Coronary artery (tissue), 2 donors: ENCODE measurements around the gene ATP5PD.
A peak's percentile ranks its signal among the peaks of the same experiment; 100 is the strongest.

ENCODE experiments used
- DNase-seq: peaks from one replicate; pipeline ENCODE4 v3.0.0-alpha.2; 2017; ENCODE audit warnings: low spot score
- H3K27ac ChIP-seq, 2 donors: fragments of 200-600 bp; sonication (generic); one replicate each; pipeline ENCODE4 v1.5.1; 2016 to 2019
- H3K4me3 ChIP-seq: fragments of 200-600 bp; sonication (generic); 2 replicates; pipeline ENCODE4 v1.5.1; 2016; ENCODE audit warnings: mild to moderate bottlenecking, moderate library complexity
- TF ChIP-seq, protein P1 (sequence below): fragments of 200-600 bp; sonication (generic); IDR thresholded peaks from one replicate; pipeline ENCODE4 v1.5.1; 2019; ENCODE audit warnings: antibody characterized with exemption

The ATP5PD gene

DNA sequence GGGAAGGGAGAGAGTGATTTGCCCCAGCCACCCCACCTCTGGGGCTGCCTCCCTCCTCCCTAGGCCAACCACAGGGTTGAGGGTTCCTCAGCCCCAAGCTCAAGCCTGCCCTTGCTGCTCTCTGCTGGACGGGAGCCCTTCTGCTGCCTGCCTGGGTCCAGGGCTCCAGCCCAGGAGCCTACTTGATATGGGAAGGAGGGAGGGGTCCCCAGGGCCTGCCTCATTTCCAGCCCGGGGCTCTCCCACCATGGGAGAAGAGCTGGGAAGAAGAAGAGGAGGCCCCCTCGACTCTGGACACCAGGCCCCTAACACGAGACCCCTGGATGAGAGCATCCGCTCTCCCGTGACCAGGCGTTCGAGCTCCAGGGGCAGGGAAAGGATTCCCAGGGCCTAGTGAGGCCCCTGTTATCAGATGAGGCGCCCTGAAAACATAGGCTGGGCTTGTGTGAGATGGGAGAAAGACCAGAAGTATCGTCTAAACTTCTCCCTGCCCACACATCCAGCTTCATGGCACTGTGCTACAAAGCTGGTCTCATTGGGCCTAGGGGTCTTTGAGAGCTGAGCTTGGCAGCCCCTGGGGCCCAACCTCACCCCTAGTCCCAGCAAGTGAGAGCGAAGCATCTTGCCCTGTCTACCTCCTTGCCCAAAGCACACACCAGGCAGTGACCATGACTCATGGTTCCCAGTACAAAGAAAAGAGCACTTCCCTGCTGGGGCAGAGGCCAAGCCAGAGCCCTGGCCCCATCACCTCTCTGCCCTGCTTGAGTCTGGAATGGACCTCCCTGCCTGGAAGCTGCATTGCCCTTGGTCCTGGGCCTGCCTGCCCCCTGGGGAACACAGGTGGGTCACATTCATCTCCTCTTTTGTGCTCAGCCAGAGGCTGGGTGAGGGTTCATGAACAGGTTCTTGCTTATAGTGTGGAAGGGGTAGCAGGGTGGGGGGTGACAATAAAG is 42.0 kb upstream of the ATP5PD start:
- H3K4me3 ChIP-seq: peak overlapping the region; percentile 72
- peak overlapping the region; percentile 51 to 82 for H3K27ac ChIP-seq
- DNase-seq: no peak
- TF ChIP-seq, protein P1, sequence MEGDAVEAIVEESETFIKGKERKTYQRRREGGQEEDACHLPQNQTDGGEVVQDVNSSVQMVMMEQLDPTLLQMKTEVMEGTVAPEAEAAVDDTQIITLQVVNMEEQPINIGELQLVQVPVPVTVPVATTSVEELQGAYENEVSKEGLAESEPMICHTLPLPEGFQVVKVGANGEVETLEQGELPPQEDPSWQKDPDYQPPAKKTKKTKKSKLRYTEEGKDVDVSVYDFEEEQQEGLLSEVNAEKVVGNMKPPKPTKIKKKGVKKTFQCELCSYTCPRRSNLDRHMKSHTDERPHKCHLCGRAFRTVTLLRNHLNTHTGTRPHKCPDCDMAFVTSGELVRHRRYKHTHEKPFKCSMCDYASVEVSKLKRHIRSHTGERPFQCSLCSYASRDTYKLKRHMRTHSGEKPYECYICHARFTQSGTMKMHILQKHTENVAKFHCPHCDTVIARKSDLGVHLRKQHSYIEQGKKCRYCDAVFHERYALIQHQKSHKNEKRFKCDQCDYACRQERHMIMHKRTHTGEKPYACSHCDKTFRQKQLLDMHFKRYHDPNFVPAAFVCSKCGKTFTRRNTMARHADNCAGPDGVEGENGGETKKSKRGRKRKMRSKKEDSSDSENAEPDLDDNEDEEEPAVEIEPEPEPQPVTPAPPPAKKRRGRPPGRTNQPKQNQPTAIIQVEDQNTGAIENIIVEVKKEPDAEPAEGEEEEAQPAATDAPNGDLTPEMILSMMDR: no peak

DNA sequence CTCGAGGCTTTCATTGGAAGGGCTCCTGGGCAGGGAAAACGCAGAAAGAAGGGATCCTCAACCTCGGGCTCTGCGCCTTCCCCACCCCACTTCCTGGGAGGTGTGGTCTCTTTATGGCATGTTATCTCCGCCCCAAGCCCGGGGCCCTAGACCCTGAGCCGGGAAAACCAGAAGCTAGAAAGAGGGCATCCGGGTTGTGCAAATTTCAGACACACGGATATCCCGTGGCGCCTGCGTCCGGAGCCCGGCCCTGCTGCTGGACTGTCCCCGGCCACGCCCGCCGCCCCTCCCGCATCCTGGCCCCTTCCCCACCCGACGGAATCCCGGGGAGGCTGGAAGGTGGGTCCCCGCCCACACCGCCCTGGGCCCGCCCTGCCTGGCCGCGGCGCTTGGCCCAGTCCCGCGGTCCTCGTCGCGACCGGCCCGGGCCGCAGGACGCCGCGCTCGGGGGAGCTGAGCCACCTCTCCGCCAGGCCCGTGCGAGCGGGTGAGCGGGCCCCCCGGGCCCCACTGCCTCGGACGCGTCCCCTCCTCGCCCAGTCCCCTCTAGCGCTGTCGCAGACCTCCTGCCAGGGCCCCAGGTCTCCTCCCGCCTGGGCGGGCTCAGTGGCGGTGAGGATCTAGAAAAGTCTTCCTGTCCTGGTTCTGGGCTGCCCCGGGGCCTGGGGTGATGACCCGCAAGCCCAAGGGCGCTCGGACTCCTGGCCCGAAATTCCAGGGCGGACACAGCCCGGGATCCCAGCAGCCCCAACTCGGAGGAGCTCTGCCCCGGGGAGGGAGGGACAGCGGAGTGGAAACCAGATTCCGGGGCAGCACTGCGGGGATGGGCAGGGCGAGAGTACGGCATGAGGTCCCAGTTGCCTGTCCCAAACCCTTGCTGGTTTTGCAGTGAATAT is 41.0 kb upstream of the ATP5PD start, which contains the start of gene SLC16A5:
Gene SLC16A5, plus strand, starts transcription at position 397 of the 896 bp plus-strand sequence. CDS start 5,683 bp downstream, outside the sequence.
- peak; percentile 81 for DNase-seq
- Histone ChIP-seq H3K4me3 (peak within 1 kb of the TSS; percentile 72), H3K27ac (peak within 1 kb of the TSS; percentile 51 to 82)
- TF ChIP-seq, protein P1: no peak

DNA sequence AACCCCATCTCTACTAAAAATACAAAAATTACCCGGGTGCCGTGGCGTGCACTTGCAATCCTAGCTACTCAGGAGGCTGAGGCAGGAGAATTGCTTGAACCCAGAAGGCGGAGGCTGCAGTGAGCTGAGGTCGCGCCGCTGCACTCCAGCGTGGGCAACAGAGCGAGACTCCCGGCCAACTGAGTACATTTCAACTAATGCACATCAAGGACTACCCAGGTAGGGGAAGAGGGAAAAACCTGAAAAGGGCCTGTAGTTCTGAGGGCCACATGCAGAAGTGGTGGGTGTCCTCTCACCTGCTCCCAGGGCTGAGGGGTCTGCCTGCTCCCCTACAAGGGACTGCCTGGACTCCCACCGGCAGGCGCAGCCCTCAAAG is 40.4 kb upstream of the ATP5PD start:
- DNase-seq: no peak
- TF ChIP-seq, protein P1: no peak
- peak overlapping the region; percentile 72 for H3K4me3 ChIP-seq
- peak overlapping the region in 1 of 2 donors; percentile 82 for H3K27ac ChIP-seq

DNA sequence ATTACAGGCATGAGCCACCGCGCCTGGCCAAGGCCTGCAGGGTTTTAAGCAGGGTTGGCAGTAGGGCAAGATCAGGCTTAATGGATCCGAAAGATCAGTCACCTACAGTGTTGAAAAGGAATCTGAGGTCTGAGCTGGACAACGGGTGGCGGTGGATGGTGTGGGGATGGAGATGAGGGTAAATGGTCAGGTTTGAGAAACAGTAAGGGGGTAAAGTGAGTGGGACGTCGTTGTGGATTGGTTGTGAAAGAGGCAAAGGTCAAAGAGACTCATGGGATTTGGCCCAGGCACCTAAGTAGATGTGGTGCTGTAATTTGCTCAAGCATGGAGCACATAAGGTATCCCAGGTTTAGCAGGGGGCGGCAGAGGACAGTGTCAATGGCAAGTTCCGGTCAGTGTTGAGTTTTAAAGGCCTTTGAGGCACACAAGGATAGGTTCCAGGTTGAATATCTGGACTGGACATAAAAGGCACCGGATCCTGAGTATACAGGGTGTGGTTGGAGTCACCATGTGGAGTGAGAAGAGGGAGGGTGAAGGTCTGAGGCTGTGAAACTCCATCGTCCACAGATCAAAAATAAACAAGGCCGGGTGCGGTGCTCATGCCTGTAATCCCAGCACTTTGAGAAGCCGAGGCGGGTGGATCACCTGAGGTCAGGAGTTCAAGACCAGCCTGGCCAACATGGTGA is 39.9 kb upstream of the ATP5PD start:
- TF ChIP-seq, protein P1: no peak
- Histone ChIP-seq H3K4me3 (no peak overlapping the region), H3K27ac (peak overlapping the region in 1 of 2 donors; percentile 82)
- DNase-seq: no peak

DNA sequence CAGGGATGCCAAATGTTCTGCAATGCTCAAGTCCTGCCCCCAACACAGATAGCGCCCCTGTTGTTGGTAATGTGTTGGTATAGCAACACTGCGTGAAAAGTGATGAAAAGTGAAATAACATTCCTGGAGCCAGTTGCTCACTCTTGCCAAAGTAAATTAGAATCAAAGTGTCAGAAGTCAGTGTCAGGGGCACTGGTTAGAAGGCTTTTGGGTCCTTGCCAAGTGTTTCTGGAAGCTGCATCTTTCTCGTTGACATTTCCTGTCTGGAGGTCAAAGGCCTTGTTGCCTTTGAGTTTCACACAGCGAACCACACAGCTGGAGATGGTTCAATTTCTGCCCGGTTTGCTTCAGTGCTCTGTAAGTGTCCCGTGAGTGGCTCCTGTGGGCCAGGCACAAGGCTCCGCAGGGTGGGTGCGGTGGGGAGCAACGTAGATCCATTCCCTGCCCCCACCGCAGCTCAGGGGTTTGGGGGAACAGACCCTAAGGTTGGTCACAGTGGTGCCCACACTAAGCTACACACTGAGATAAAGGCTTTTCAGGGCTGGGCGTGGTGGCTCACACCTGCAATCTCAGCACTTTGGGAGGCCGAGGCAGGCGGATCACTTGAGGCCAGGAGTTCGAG is 37.4 kb upstream of the ATP5PD start:
- H3K4me3 ChIP-seq: no peak overlapping the region
- TF ChIP-seq, protein P1: no peak
- no peak for DNase-seq
- H3K27ac ChIP-seq: no peak overlapping the region

DNA sequence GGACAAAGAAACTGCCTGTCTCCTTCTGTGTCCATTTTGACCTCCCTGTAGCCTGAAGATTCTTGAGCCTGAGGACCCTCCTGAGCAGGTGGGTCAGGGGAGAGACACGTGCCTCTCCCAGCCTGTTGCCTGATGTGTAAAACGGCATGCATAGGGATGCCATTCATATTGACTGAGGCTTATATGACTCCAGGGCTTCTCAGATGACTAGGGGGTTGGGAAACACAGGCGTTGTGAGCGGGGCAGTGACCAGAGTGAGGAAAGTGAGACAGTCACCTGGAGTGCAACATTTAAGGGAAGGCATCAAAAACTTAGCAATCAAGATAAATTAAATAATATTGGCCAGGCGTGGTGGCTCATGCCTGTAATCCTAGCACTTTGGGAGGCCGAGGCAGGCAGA is 35.9 kb upstream of the ATP5PD start:
- TF ChIP-seq, protein P1: no peak
- Histone ChIP-seq H3K4me3 (no peak overlapping the region), H3K27ac (no peak overlapping the region)
- DNase-seq: no peak
